Endothelial cell (in vitro differentiated cells): ENCODE measurements around the gene FAM228A. TPM values are rescaled to one million over a fixed set of nuclear protein-coding genes. Genes with fewer than 3 reads are reported as not detected.

Experiments used
- DNase-seq: peaks from one replicate; pipeline ENCODE4 v3.0.0; 2021; ENCODE audit warnings: low spot score
- H3K27ac Mint-ChIP-seq: one replicate; pipeline ENCODE4 v1.8.0; 2021; ENCODE audit warnings: mixed read lengths, inconsistent platforms; ENCODE audit not compliant: unreplicated experiment
- H3K27me3 Mint-ChIP-seq: one replicate; pipeline ENCODE4 v1.8.0; 2021; ENCODE audit warnings: mild to moderate bottlenecking, moderate library complexity, mixed read lengths, inconsistent platforms; ENCODE audit not compliant: unreplicated experiment
- H3K36me3 Mint-ChIP-seq: one replicate; pipeline ENCODE4 v1.8.0; 2021; ENCODE audit warnings: mild to moderate bottlenecking, low read depth, mixed read lengths, inconsistent platforms; ENCODE audit not compliant: unreplicated experiment
- H3K4me1 Mint-ChIP-seq: one replicate; pipeline ENCODE4 v1.8.0; 2021; ENCODE audit warnings: mild to moderate bottlenecking, mixed read lengths, inconsistent platforms; ENCODE audit not compliant: unreplicated experiment
- H3K4me3 Mint-ChIP-seq: one replicate; pipeline ENCODE4 v1.8.0; 2021; ENCODE audit warnings: mild to moderate bottlenecking, mixed read lengths, inconsistent platforms; ENCODE audit not compliant: unreplicated experiment
- H3K9me3 Mint-ChIP-seq: one replicate; pipeline ENCODE4 v1.8.0; 2021; ENCODE audit warnings: mixed read lengths, inconsistent platforms; ENCODE audit not compliant: unreplicated experiment
- total RNA-seq: library from RNA; stranded (reverse); fragmentation: NEBNext Ultra II Directional; extraction: Animal tissue kit (Norgen Biotek cat#: 25700); gene quantifications from one replicate; pipeline ENCODE4 v1.2.1, GENCODE V29; 2021; ENCODE audit not compliant: unreplicated experiment
- TF ChIP-seq, protein P1 (sequence below): fragments of 200-600 bp; sonication (generic); IDR thresholded peaks from one replicate; pipeline ENCODE4 v1.5.0; 2021; ENCODE audit warnings: antibody characterized with exemption; ENCODE audit not compliant: unreplicated experiment

FAM228A gene
- total RNA-seq, 1 donor from 2014 or later, result not detected

DNA sequence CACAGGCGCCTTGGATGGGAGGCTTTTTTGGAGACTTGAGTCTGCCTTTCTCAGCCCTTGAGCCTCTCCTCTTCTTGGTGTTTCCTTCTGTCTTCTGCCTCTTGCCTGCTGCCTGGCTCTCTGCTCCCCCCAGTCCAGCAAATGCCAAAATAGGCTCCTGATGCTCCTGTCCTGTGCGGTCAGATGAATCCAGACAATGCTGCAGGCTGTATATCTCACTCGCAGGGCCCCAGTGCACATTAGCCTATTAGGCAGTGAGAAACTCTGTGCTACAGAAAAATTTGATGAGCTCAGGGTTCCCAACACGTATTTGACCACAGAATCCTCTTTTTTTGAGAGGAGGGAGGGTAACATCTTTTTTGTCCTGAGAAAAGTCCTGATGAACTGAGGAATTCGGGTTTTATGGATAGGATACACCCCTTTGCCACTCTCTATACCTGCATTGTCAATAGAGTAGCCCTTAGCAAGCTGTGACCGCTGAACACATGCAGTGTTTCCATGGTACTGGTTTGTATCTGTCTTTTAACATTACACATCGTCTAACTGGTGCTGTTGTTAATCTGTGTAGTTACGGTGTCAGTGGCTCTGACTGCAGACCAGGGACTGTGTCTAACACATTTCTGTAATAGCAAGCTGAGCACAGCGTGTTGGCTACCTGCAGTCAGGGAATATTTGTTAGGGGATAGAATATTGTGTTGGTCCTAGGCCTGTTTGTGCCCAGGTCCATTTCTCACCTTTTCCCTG, 50.8 kb downstream of the FAM228A start:
- Mint-ChIP-seq H3K4me3 (no peak overlapping the region), H3K27ac (no peak overlapping the region), H3K9me3 (no peaks in the 10 kb centered on the region), H3K27me3 (peaks cover 4% of the 10 kb centered on the region), H3K36me3 (peaks cover 15% of the 10 kb centered on the region), H3K4me1 (peaks cover 11% of the 10 kb centered on the region)
- DNase-seq, result no peak
- TF ChIP-seq, protein P1, sequence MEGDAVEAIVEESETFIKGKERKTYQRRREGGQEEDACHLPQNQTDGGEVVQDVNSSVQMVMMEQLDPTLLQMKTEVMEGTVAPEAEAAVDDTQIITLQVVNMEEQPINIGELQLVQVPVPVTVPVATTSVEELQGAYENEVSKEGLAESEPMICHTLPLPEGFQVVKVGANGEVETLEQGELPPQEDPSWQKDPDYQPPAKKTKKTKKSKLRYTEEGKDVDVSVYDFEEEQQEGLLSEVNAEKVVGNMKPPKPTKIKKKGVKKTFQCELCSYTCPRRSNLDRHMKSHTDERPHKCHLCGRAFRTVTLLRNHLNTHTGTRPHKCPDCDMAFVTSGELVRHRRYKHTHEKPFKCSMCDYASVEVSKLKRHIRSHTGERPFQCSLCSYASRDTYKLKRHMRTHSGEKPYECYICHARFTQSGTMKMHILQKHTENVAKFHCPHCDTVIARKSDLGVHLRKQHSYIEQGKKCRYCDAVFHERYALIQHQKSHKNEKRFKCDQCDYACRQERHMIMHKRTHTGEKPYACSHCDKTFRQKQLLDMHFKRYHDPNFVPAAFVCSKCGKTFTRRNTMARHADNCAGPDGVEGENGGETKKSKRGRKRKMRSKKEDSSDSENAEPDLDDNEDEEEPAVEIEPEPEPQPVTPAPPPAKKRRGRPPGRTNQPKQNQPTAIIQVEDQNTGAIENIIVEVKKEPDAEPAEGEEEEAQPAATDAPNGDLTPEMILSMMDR, result no peak

DNA sequence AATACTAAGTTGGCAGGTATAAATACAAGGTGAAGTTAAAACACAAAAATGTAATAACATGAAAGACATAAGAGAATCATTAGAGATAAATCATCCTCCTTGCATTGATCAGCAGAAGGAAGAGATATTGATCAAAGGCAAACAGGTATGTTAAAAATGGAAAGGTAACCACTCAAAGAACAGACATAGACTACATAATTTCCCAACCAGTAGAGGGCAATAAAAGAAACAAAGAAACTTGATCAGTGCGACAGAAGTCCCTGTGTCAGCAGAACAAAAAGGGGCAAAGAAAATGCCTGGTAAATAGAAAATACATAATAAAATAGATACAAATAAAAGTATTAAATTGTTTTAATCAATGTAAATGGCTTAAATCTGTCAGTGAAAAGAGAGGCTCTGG, 53.6 kb downstream of the FAM228A start:
- peak overlapping the region; percentile 8 for H3K4me3 Mint-ChIP-seq
- peaks cover 11% of the 10 kb centered on the region for H3K4me1 Mint-ChIP-seq
- no peak for DNase-seq
- H3K27ac Mint-ChIP-seq, result no peak overlapping the region
- H3K9me3 Mint-ChIP-seq, result no peaks in the 10 kb centered on the region
- TF ChIP-seq, protein P1, result no peak
- H3K27me3 Mint-ChIP-seq, result peaks cover 3% of the 10 kb centered on the region
- H3K36me3 Mint-ChIP-seq, result peaks cover 13% of the 10 kb centered on the region

DNA sequence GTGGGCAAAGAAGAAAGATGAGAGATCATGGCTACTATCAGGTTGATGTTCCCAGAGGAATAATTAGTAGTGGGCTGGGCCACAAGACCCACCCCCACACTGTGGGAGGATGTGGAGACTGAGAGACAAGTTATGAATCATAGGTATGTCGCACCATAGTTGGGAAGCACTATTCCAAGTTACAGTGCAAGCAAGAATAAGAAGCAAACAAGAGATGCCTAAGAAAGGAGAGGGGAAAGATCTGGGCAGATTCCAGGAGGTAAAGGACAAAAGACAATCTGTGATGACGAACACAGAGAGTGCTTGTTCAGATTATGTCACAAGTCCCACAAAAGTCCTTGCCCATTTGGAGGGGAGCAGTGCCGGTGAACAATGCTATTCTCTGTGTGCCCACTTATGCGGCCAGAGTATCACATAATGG, 56.6 kb downstream of the FAM228A start:
- no peak for DNase-seq
- H3K27ac Mint-ChIP-seq, result no peak overlapping the region
- no peaks in the 10 kb centered on the region for H3K4me1 Mint-ChIP-seq
- H3K9me3 Mint-ChIP-seq, result no peaks in the 10 kb centered on the region
- no peaks in the 10 kb centered on the region for H3K27me3 Mint-ChIP-seq
- H3K4me3 Mint-ChIP-seq, result no peak overlapping the region
- TF ChIP-seq, protein P1, result no peak
- no peaks in the 10 kb centered on the region for H3K36me3 Mint-ChIP-seq

DNA sequence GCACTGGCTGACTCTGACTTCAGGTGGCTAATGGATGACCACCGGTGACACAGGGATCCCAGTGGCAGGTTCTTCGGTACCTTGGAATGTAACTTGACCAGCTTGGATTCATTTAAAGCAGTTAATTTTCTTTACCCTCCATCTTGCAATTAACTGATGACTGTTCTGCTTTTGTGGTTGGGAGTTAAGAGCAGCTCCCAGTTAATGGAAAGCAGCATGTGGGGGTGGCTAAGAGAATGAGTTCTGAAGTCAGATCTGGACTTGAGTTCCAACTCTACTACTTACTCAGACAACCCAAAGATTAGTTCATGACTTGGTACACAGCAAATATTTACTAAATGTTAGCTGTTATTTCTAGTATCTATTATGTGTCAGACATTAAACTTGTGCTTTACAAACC, 58.5 kb downstream of the FAM228A start:
- Mint-ChIP-seq H3K27me3 (peaks cover 1% of the 10 kb centered on the region), H3K4me3 (no peak overlapping the region), H3K36me3 (no peaks in the 10 kb centered on the region), H3K27ac (no peak overlapping the region), H3K9me3 (no peaks in the 10 kb centered on the region), H3K4me1 (peaks cover 3% of the 10 kb centered on the region)
- TF ChIP-seq, protein P1, result no peak
- DNase-seq, result no peak

DNA sequence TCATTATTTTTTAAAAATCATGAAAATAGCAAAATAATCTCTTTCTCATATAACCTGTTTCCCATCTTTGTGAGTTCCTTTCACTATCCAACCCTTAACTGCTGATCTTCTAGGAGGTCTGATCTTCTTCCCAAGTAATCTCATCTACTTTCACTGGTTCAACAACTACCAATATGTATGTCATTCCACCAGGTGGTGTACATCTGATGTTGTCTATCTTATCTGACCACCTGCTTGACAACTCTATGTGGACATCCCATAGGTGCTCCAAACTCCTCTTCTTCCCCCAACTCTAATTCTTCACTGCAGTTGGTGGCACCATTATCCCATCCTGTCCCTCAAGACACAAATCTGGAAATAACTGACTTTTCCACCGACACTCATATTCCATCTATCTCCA, 62.5 kb downstream of the FAM228A start:
- peaks cover 1% of the 10 kb centered on the region for H3K27me3 Mint-ChIP-seq
- no peaks in the 10 kb centered on the region for H3K9me3 Mint-ChIP-seq
- no peak overlapping the region for H3K4me3 Mint-ChIP-seq
- H3K4me1 Mint-ChIP-seq, result peaks cover 3% of the 10 kb centered on the region
- H3K36me3 Mint-ChIP-seq, result no peaks in the 10 kb centered on the region
- no peak for DNase-seq
- no peak overlapping the region for H3K27ac Mint-ChIP-seq
- TF ChIP-seq, protein P1, result no peak
